Ovary (tissue), 3 donors: ENCODE results near the gene ZC3H8.

Experiments used
- CTCF ChIP-seq, 3 donors: fragments of 450-650 bp in 2 of 3; fragments of 200-600 bp in 1 of 3; IDR thresholded peaks; one replicate each; pipeline versions ENCODE4 v1.5.1 to v1.8.0; 2016 to 2022; ENCODE audit warnings: antibody characterized with exemption in 3 of 3, mild to moderate bottlenecking in 1 of 3
- EP300 ChIP-seq: sonication (generic); formaldehyde crosslinking; IDR thresholded peaks from one replicate; pipeline ENCODE4 v1.6.1; 2017; ENCODE audit warnings: antibody characterized with exemption
- donor health status: DM: no; HTN: no; CAD: no.

- no peak for TF ChIP-seq CTCF (IDR thresholded peaks at IDR 0.05)
- no peak for TF ChIP-seq EP300
Observed at GRCh38 chr2:112173646-112174319, 81.1 kb downstream of the ZC3H8 start.
